GM12892 (cell line): ENCODE data around the gene IRS1.

ENCODE experiments used
- DNase-seq: peaks from one replicate; pipeline ENCODE4 v3.0.0; 2011; ENCODE audit not compliant: insufficient read length
- FAIRE-seq: peaks from 2 replicates; lab custom pipeline; 2011; peaks lifted over from hg19 to GRCh38; lab: Jason Lieb, UNC
- POLR2A ChIP-seq: IDR thresholded peaks from 2 replicates; pipeline ENCODE4 v1.6.1; 2011; ENCODE audit warnings: low read depth, low read length, control low read depth
- POLR2AphosphoS5 ChIP-seq: IDR thresholded peaks from 2 replicates; pipeline ENCODE4 v1.6.1; 2011; ENCODE audit warnings: low read depth, low read length, control low read depth
- TAF1 ChIP-seq: IDR thresholded peaks from 2 replicates; pipeline ENCODE4 v1.6.1; 2011; ENCODE audit warnings: low read depth, mild to moderate bottlenecking, control low read depth, low read length, borderline replicate concordance

The IRS1 gene

GRCh38 chr2:226761195-226761583 is 38.4 kb downstream of the IRS1 start:
- DNase-seq (no peak), FAIRE-seq (no peak)
- no peak for TF ChIP-seq POLR2A

- FAIRE-seq (no peak), DNase-seq (no peak)
- TF ChIP-seq POLR2AphosphoS5, result no peak
- no peak for TF ChIP-seq TAF1
- TF ChIP-seq POLR2A, result no peak
Observed at GRCh38 chr2:226760412-226761194, 39.0 kb downstream of the IRS1 start.

GRCh38 chr2:226759768-226760167 is 39.9 kb downstream of the IRS1 start:
- TF ChIP-seq POLR2A, result no peak
- TF ChIP-seq TAF1, result no peak
- no peak for TF ChIP-seq POLR2AphosphoS5
- DNase-seq, result no peak
- FAIRE-seq, result no peak

GRCh38 chr2:226758921-226759640 is 40.5 kb downstream of the IRS1 start:
- DNase-seq (no peak), FAIRE-seq (no peak)
- TF ChIP-seq POLR2AphosphoS5, result no peak
- TF ChIP-seq TAF1, result no peak
- no peak for TF ChIP-seq POLR2A

GRCh38 chr2:226756131-226756530 is 43.5 kb downstream of the IRS1 start:
- no peak for TF ChIP-seq POLR2A
- no peak for TF ChIP-seq POLR2AphosphoS5
- TF ChIP-seq TAF1, result no peak
- FAIRE-seq (no peak), DNase-seq (no peak)

- DNase-seq, result no peak
- FAIRE-seq, result no peak
- TF ChIP-seq POLR2A (no peak), TAF1 (no peak), POLR2AphosphoS5 (no peak)
Observed at GRCh38 chr2:226755631-226756030, 44.0 kb downstream of the IRS1 start.

- TF ChIP-seq POLR2A, result no peak
- no peak for TF ChIP-seq TAF1
- TF ChIP-seq POLR2AphosphoS5, result no peak
- DNase-seq (no peak), FAIRE-seq (no peak)
Observed at GRCh38 chr2:226754821-226755604, 44.6 kb downstream of the IRS1 start.

- TF ChIP-seq TAF1 (no peak), POLR2AphosphoS5 (no peak), POLR2A (no peak)
- no peak for FAIRE-seq
- DNase-seq, result no peak
Observed at GRCh38 chr2:226752887-226753286, 46.7 kb downstream of the IRS1 start.

- DNase-seq, result no peak
- TF ChIP-seq POLR2AphosphoS5, result no peak
- no peak for TF ChIP-seq POLR2A
- no peak for TF ChIP-seq TAF1
- FAIRE-seq, result no peak
Observed at GRCh38 chr2:226747288-226747687, 52.3 kb downstream of the IRS1 start.

GRCh38 chr2:226746196-226746800 is 53.3 kb downstream of the IRS1 start:
- TF ChIP-seq POLR2A, result no peak
- DNase-seq (no peak), FAIRE-seq (no peak)

GRCh38 chr2:226743915-226744314 is 55.7 kb downstream of the IRS1 start:
- TF ChIP-seq TAF1, result no peak
- no peak for TF ChIP-seq POLR2AphosphoS5
- DNase-seq, result no peak
- no peak for FAIRE-seq
